PFSK-1 (cell line): ENCODE results near the gene STRN4.

Experiments
- FOXP2 ChIP-seq: optimal IDR thresholded peaks from 2 replicates; pipeline ENCODE3; 2011; ENCODE audit warnings: borderline replicate concordance, control low read depth, inconsistent platforms; ENCODE audit not compliant: insufficient read depth; ENCODE audit errors: extremely low read length, extremely low read depth
- POLR2AphosphoS5 ChIP-seq: IDR thresholded peaks from 2 replicates; pipeline ENCODE4 v1.6.1; 2012; ENCODE audit warnings: low read depth, mild to moderate bottlenecking, control low read depth, low read length, moderate library complexity
- REST ChIP-seq, 2 experiments: IDR thresholded peaks; 2 replicates each; pipeline versions ENCODE4 v1.6.1 to v1.8.0; 2011 to 2012; ENCODE audit warnings: low read depth in 2 of 2, low read length in 2 of 2, control low read depth in 1 of 2, inconsistent platforms in 1 of 2, mild to moderate bottlenecking in 1 of 2, moderate library complexity in 1 of 2; ENCODE audit not compliant: insufficient read depth in 1 of 2
- SIN3A ChIP-seq: IDR thresholded peaks from 2 replicates; pipeline ENCODE4 v1.6.1; 2012; ENCODE audit warnings: mild to moderate bottlenecking, low read length, moderate library complexity, borderline replicate concordance; ENCODE audit not compliant: insufficient read depth
- TAF1 ChIP-seq: IDR thresholded peaks from 2 replicates; pipeline ENCODE4 v1.6.1; 2012; ENCODE audit warnings: low read length, control low read depth, borderline replicate concordance; ENCODE audit not compliant: insufficient read depth

Gene STRN4

GRCh38 chr19:46731584-46731983, 14.7 kb downstream of the STRN4 start:
- TF ChIP-seq TAF1 (no peak), SIN3A (no peak), POLR2AphosphoS5 (no peak)

GRCh38 chr19:46731007-46731501, 15.2 kb downstream of the STRN4 start:
- no peak for TF ChIP-seq FOXP2

GRCh38 chr19:46730595-46730994, 15.7 kb downstream of the STRN4 start:
- no peak for TF ChIP-seq REST (IDR thresholded peaks at IDR 0.05; ENCODE audit: insufficient read depth in 1 of 2, low read depth in 2 of 2, low read length in 2 of 2)
- no peak for TF ChIP-seq SIN3A
- TF ChIP-seq POLR2AphosphoS5 = no peak
- no peak for TF ChIP-seq TAF1
- TF ChIP-seq FOXP2 = no peak

- TF ChIP-seq FOXP2 = no peak
- no peak for TF ChIP-seq POLR2AphosphoS5
- no peak for TF ChIP-seq TAF1
- no peak for TF ChIP-seq REST (IDR thresholded peaks at IDR 0.05; ENCODE audit: insufficient read depth in 1 of 2, low read depth in 2 of 2, low read length in 2 of 2)
- TF ChIP-seq SIN3A = no peak
These were observed 16.1 kb downstream of the STRN4 start for GRCh38 chr19:46730187-46730586.

GRCh38 chr19:46729696-46730095, 16.6 kb downstream of the STRN4 start:
- TF ChIP-seq FOXP2 = no peak
- no peak for TF ChIP-seq TAF1
- TF ChIP-seq POLR2AphosphoS5 = no peak
- TF ChIP-seq REST (IDR thresholded peaks at IDR 0.05; ENCODE audit: insufficient read depth in 1 of 2, low read depth in 2 of 2, low read length in 2 of 2) = no peak
- TF ChIP-seq SIN3A = no peak

- TF ChIP-seq POLR2AphosphoS5 (no peak), FOXP2 (peak; percentile 31), SIN3A (no peak)
These were observed 17.4 kb downstream of the STRN4 start for GRCh38 chr19:46728693-46729339.

GRCh38 chr19:46728208-46728607, 18.0 kb downstream of the STRN4 start:
- TF ChIP-seq REST (IDR thresholded peaks at IDR 0.05; ENCODE audit: insufficient read depth in 1 of 2, low read depth in 2 of 2, low read length in 2 of 2) (no peak), FOXP2 (no peak), TAF1 (no peak), SIN3A (no peak), POLR2AphosphoS5 (no peak)
